CD4-positive, alpha-beta T cell treated with Interleukin-4 for 1 hour (primary cell): ENCODE measurements around the gene PTPA.
"Not testable (repeated sequence)": the region's sequence is repeated elsewhere in the genome, so short reads cannot be mapped to it uniquely, and the experiment has no call there.

Experiments
- DNase-seq, 2 donors: peaks; one replicate each; pipeline ENCODE4 v3.0.0-alpha.2; 2020 to 2022

The PTPA gene

GRCh38 chr9:129178568-129179382, 67.6 kb downstream of the PTPA start:
- no peak for DNase-seq

GRCh38 chr9:129181246-129181645, 70.0 kb downstream of the PTPA start:
- DNase-seq = no peak

GRCh38 chr9:129182122-129182521, 70.9 kb downstream of the PTPA start:
- no peak for DNase-seq

- DNase-seq = peak in 1 of 2 donors; percentile 15
Measured at GRCh38 chr9:129182625-129183494, 71.6 kb downstream of the PTPA start.

GRCh38 chr9:129183495-129184218, 72.4 kb downstream of the PTPA start:
- no peak for DNase-seq

- DNase-seq = no peak
Measured at GRCh38 chr9:129184219-129184524, 73.0 kb downstream of the PTPA start.

GRCh38 chr9:129184596-129185122, 73.4 kb downstream of the PTPA start:
- DNase-seq = no peak

GRCh38 chr9:129185402-129185801, 74.2 kb downstream of the PTPA start:
- no peak for DNase-seq

- no peak for DNase-seq
Measured at GRCh38 chr9:129185991-129186390, 74.8 kb downstream of the PTPA start.

GRCh38 chr9:129187042-129187441, 75.8 kb downstream of the PTPA start:
- DNase-seq = no peak

GRCh38 chr9:129189971-129190370, 78.8 kb downstream of the PTPA start:
- not testable (repeated sequence) for DNase-seq

GRCh38 chr9:129191234-129191633, 80.0 kb downstream of the PTPA start:
- no peak for DNase-seq

- no peak for DNase-seq
Measured at GRCh38 chr9:129193655-129194054, 82.4 kb downstream of the PTPA start.

GRCh38 chr9:129194221-129194620, 83.0 kb downstream of the PTPA start:
- DNase-seq = no peak

GRCh38 chr9:129195606-129196005, 84.4 kb downstream of the PTPA start:
- DNase-seq = no peak

GRCh38 chr9:129197045-129197444, 85.8 kb downstream of the PTPA start:
- not testable (repeated sequence) for DNase-seq

- no peak for DNase-seq
Measured at GRCh38 chr9:129197978-129198318, 86.7 kb downstream of the PTPA start.
